ENCODE data around the gene SEMA3D. TPM values are rescaled to one million over a fixed set of nuclear protein-coding genes. Genes with fewer than 3 reads are reported as not detected.

Gene SEMA3D
- total RNA-seq, 4 donors from 2014 or later, result 5.2 to 15.7 (median 6.2) TPM

- ATAC-seq (ENCODE audit: low FRiP score), result no peak
- TF ChIP-seq CTCF (IDR thresholded peaks at IDR 0.05), result peak in 2 of 3 donors; percentile 64 to 72
Measured at GRCh38 chr7:85023066-85023712, 163.7 kb downstream of the SEMA3D start.

GRCh38 chr7:85022064-85022697, 164.7 kb downstream of the SEMA3D start:
- no peak for ATAC-seq (ENCODE audit: low FRiP score)

More at GRCh38 chr7:85023066-85023712, 163.7 kb downstream of the SEMA3D start:
- no peak for DNase-seq (ENCODE audit: low spot score)

GRCh38 chr7:85021101-85021704, 165.7 kb downstream of the SEMA3D start:
- TF ChIP-seq CTCF (IDR thresholded peaks at IDR 0.05), result no peak
- DNase-seq (ENCODE audit: low spot score) (no peak), ATAC-seq (ENCODE audit: low FRiP score) (no peak)

More at GRCh38 chr7:85022064-85022697, 164.7 kb downstream of the SEMA3D start:
- no peak for TF ChIP-seq CTCF (IDR thresholded peaks at IDR 0.05)
- DNase-seq (ENCODE audit: low spot score), result no peak

GRCh38 chr7:85019778-85020177, 167.1 kb downstream of the SEMA3D start:
- TF ChIP-seq CTCF (IDR thresholded peaks at IDR 0.05), result no peak
- DNase-seq (ENCODE audit: low spot score), result no peak
- ATAC-seq (ENCODE audit: low FRiP score), result no peak

GRCh38 chr7:85019176-85019575, 167.7 kb downstream of the SEMA3D start:
- ATAC-seq (ENCODE audit: low FRiP score) (no peak), DNase-seq (ENCODE audit: low spot score) (no peak)
- TF ChIP-seq CTCF (IDR thresholded peaks at IDR 0.05), result no peak

GRCh38 chr7:85018498-85018897, 168.4 kb downstream of the SEMA3D start:
- ATAC-seq (ENCODE audit: low FRiP score) (no peak), DNase-seq (ENCODE audit: low spot score) (no peak)
- TF ChIP-seq CTCF (IDR thresholded peaks at IDR 0.05), result no peak

Data from omental fat pad (tissue), 4 donors.